CD4-positive, alpha-beta T cell (primary cell): ENCODE data around the gene ADAM10. TPM values are rescaled to one million over a fixed set of nuclear protein-coding genes. Genes with fewer than 3 reads are reported as not detected.

Experiments used
- ATAC-seq: fragments of 200-7000 bp; cut with Tn5 transposase; one replicate; pipeline ENCODE4 v1.10.0; 2022; ENCODE audit warnings: mild to moderate bottlenecking; ENCODE audit not compliant: poor library complexity
- CTCF ChIA-PET: fragments of 350-600 bp; sonication (Branson Sonifier 250); formaldehyde crosslinking; loops from one replicate; lab custom pipeline; 2021; ENCODE audit warnings: antibody characterized with exemption, inconsistent platforms; lab: Charles Lee
- POLR2A ChIA-PET: fragments of 350-600 bp; sonication (Branson Sonifier 250); formaldehyde crosslinking; loops from one replicate; lab custom pipeline; 2021; ENCODE audit warnings: antibody characterized with exemption, inconsistent platforms; lab: Charles Lee
- DNase-seq, 14 experiments: peaks; one replicate each; pipeline ENCODE4 v3.0.0-alpha.2; 2013 to 2020; ENCODE audit warnings: mixed read lengths in 2 of 14
- H3K27ac ChIP-seq, 2 donors: one replicate each; pipeline versions ENCODE4 v1.5.1 to v1.7.0; 2013; ENCODE audit warnings: low read length in 2 of 2, low read depth in 1 of 2, mild to moderate bottlenecking in 1 of 2
- H3K27me3 ChIP-seq, 2 experiments: 1 replicate in 1 of 2; 2 replicates in 1 of 2; pipeline versions ENCODE4 v1.6.1 to v1.7.0; 2013; ENCODE audit warnings: low read length in 2 of 2, control low read depth in 1 of 2, mild to moderate bottlenecking in 1 of 2, moderate library complexity in 1 of 2; ENCODE audit not compliant: insufficient read depth in 2 of 2, control insufficient read depth in 1 of 2
- H3K36me3 ChIP-seq: one replicate; pipeline ENCODE4 v1.6.1; 2013; ENCODE audit warnings: low read length, control low read depth; ENCODE audit not compliant: insufficient read depth
- H3K4me1 ChIP-seq: one replicate; pipeline ENCODE4 v1.6.1; 2013; ENCODE audit warnings: low read length, control low read depth; ENCODE audit not compliant: insufficient read depth
- H3K4me3 ChIP-seq: one replicate; pipeline ENCODE4 v1.5.1; 2013; ENCODE audit warnings: mild to moderate bottlenecking, low read length, moderate library complexity
- H3K9me3 ChIP-seq, 2 experiments: 1 replicate in 1 of 2; 2 replicates in 1 of 2; pipeline versions ENCODE4 v1.6.1 to v1.7.0; 2013; ENCODE audit warnings: low read length in 2 of 2, mild to moderate bottlenecking in 2 of 2, control low read depth in 1 of 2, moderate library complexity in 1 of 2; ENCODE audit not compliant: control insufficient read depth in 1 of 2, insufficient read depth in 1 of 2
- H3K27ac Mint-ChIP-seq: one replicate; pipeline ENCODE4 v1.8.0; 2020; ENCODE audit warnings: mixed read lengths
- H3K27me3 Mint-ChIP-seq: one replicate; pipeline ENCODE4 v1.8.0; 2021; ENCODE audit warnings: mixed read lengths
- H3K36me3 Mint-ChIP-seq: one replicate; pipeline ENCODE4 v1.8.0; 2021; ENCODE audit warnings: low read depth, mixed read lengths
- H3K4me1 Mint-ChIP-seq: one replicate; pipeline ENCODE4 v1.8.0; 2021; ENCODE audit warnings: low read depth, mixed read lengths
- H3K4me3 Mint-ChIP-seq: one replicate; pipeline ENCODE4 v1.8.0; 2020; ENCODE audit warnings: mild to moderate bottlenecking, mixed read lengths
- H3K9me3 Mint-ChIP-seq: one replicate; pipeline ENCODE4 v1.8.0; 2020; ENCODE audit warnings: mixed read lengths
- intact Hi-C, 2 experiments: fragments of 100-400 bp; cut with DNase I in 1 of 2; cut with micrococcal nuclease in 1 of 2; formaldehyde crosslinking; loops; one replicate each; pipeline versions ENCODE4 v1.15.1 to v1.9.0; 2023 to 2025; cut with DNase I, micrococcal nuclease
- total RNA-seq, 174 experiments: library from RNA in 2 of 174; stranded (reverse) in 2 of 174; gene quantifications; one replicate each; pipeline ENCODE4 v1.2.3 and lab custom pipeline; 2021 to 2026
- TF ChIP-seq, protein P1 (sequence below): fragments of 200-600 bp; IDR thresholded peaks from one replicate; pipeline ENCODE4 v1.8.0; 2022; ENCODE audit warnings: antibody characterized with exemption, mild to moderate bottlenecking

ADAM10 gene
- total RNA-seq, 2 experiments from 2014 or later = 70.5 to 80.4 TPM

DNA sequence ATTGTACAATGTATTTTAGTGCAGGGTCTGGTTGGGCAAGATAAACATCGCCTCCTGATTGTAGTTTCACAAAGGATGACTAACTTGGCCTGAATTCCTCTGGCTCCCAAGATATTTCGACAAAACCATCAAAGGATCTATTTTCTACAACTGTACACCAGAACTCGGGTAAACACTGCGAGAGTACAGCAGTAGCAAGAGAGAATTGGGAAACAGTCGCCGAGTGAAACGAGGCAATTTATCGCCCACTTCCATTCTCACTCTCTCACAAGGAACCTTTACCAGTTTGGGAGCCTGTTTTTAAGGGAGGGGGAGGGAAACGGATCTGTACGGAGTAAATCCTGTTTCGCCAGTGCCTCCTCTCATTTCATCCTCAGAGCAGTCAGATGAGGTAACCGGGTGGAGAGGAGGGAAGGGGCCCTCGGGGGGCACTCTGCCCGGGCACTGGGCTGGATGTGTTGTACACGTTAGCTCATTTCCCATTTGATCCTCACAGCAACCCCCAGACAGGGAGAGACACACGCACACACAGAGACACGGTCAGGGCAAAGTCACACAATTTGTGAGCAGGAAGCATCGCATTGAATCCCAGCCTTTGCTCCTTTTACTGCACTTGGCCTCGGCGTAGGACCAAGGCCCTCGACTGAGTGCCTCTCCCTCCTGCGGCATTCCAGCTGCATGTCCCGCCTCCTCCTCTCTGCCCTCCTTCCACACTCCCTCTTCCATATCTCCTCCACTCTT is 197.6 kb downstream of the ADAM10 start:
- no peak for ATAC-seq
- TF ChIP-seq, protein P1, sequence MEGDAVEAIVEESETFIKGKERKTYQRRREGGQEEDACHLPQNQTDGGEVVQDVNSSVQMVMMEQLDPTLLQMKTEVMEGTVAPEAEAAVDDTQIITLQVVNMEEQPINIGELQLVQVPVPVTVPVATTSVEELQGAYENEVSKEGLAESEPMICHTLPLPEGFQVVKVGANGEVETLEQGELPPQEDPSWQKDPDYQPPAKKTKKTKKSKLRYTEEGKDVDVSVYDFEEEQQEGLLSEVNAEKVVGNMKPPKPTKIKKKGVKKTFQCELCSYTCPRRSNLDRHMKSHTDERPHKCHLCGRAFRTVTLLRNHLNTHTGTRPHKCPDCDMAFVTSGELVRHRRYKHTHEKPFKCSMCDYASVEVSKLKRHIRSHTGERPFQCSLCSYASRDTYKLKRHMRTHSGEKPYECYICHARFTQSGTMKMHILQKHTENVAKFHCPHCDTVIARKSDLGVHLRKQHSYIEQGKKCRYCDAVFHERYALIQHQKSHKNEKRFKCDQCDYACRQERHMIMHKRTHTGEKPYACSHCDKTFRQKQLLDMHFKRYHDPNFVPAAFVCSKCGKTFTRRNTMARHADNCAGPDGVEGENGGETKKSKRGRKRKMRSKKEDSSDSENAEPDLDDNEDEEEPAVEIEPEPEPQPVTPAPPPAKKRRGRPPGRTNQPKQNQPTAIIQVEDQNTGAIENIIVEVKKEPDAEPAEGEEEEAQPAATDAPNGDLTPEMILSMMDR = no peak
- H3K27ac ChIP-seq = no peak overlapping the region
- H3K27me3 Mint-ChIP-seq = no peaks in the 10 kb centered on the region
- no peaks in the 10 kb centered on the region for H3K36me3 Mint-ChIP-seq
- peaks cover 19% of the 10 kb centered on the region for H3K4me1 Mint-ChIP-seq
- intact Hi-C loops = no loop called here
- no peak for DNase-seq
- ChIA-PET CTCF (no interaction called here), POLR2A (no interaction called here)
- peaks cover 17% of the 10 kb centered on the region for H3K4me1 ChIP-seq
- H3K4me3 Mint-ChIP-seq = no peak overlapping the region
- H3K27ac Mint-ChIP-seq = no peak overlapping the region
- no peaks in the 10 kb centered on the region for H3K27me3 ChIP-seq
- no peaks in the 10 kb centered on the region for H3K36me3 ChIP-seq
- no peak overlapping the region for H3K4me3 ChIP-seq
- H3K9me3 ChIP-seq = peaks cover 0 to 4% of the 10 kb centered on the region in 2 experiments
- H3K9me3 Mint-ChIP-seq = no peaks in the 10 kb centered on the region

DNA sequence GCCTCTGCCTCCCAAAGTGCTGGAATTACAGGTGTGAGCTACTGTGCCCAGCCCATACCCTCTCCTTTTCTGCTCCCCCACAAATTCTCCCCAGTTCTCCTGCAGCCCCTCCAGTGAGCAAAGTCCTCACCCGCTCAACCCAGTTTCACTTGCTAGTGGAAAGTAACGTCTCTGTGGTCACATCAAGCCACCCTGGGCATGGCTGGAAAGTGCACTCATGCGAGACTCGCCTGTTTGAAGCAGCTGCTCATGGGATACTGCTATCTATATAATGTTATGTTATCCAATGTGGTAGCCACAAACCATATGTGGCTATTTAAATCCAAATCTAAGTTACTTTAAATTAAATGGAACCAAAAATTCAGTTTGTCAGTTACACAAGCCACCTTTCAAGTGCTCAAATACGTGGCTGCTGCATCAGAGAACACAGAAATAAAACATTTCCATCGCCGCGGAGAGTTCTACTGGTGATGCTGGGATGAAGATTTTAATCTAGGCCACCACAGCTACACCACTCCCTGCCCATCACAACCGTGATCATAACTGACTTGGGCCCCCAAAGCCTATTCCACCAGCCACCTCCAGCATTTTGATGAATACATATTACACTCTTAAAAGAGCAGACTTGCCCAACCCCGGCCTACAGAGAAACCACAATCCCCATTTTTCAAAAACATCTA is 198.3 kb downstream of the ADAM10 start:
- H3K27me3 ChIP-seq = no peaks in the 10 kb centered on the region
- POLR2A ChIA-PET = no interaction called here
- no peak overlapping the region for H3K27ac ChIP-seq
- TF ChIP-seq, protein P1 = no peak
- H3K4me3 Mint-ChIP-seq = no peak overlapping the region
- no peak overlapping the region for H3K27ac Mint-ChIP-seq
- CTCF ChIA-PET = no interaction called here
- intact Hi-C loops = no loop called here
- peaks cover 19% of the 10 kb centered on the region for H3K4me1 Mint-ChIP-seq
- no peaks in the 10 kb centered on the region for H3K36me3 Mint-ChIP-seq
- DNase-seq (peak in 1 of 14 experiments; percentile 31), ATAC-seq (no peak)
- H3K9me3 ChIP-seq = peaks cover 0 to 4% of the 10 kb centered on the region in 2 experiments
- H3K9me3 Mint-ChIP-seq = no peaks in the 10 kb centered on the region
- no peak overlapping the region for H3K4me3 ChIP-seq
- H3K4me1 ChIP-seq = peaks cover 18% of the 10 kb centered on the region
- no peaks in the 10 kb centered on the region for H3K36me3 ChIP-seq
- no peaks in the 10 kb centered on the region for H3K27me3 Mint-ChIP-seq

DNA sequence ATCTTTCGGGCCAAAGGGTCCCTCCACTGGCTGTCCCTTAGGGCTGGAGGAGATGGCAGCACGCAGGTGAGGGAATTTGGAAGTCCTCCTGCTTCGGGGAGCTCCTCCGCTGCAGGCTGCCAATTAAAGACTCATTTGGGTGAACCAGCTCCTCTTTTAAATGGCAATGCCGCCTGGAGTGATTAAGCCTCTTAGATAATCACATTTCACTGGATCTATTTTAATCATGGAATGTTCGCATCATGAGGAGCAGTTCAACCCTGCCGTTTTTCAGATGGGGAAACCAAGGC is 199.8 kb downstream of the ADAM10 start:
- Histone ChIP-seq H3K27ac (no peak overlapping the region), H3K4me3 (no peak overlapping the region), H3K27me3 (no peaks in the 10 kb centered on the region), H3K4me1 (peaks cover 32% of the 10 kb centered on the region), H3K9me3 (peaks cover 0 to 4% of the 10 kb centered on the region in 2 experiments), H3K36me3 (no peaks in the 10 kb centered on the region)
- DNase-seq (no peak), ATAC-seq (no peak)
- peaks cover 30% of the 10 kb centered on the region for H3K4me1 Mint-ChIP-seq
- intact Hi-C loops = no loop called here
- no peak overlapping the region for H3K27ac Mint-ChIP-seq
- ChIA-PET CTCF (no interaction called here), POLR2A (no interaction called here)
- H3K36me3 Mint-ChIP-seq = no peaks in the 10 kb centered on the region
- no peaks in the 10 kb centered on the region for H3K27me3 Mint-ChIP-seq
- H3K9me3 Mint-ChIP-seq = no peaks in the 10 kb centered on the region
- H3K4me3 Mint-ChIP-seq = no peak overlapping the region
- TF ChIP-seq, protein P1 = no peak
